ENCODE measurements around the gene ATG4A. TPM values are rescaled to one million over a fixed set of nuclear protein-coding genes. Genes with fewer than 3 reads are reported as not detected.

The ATG4A gene
- total RNA-seq, 1 donor from 2014 or later = 17.4 TPM

DNA sequence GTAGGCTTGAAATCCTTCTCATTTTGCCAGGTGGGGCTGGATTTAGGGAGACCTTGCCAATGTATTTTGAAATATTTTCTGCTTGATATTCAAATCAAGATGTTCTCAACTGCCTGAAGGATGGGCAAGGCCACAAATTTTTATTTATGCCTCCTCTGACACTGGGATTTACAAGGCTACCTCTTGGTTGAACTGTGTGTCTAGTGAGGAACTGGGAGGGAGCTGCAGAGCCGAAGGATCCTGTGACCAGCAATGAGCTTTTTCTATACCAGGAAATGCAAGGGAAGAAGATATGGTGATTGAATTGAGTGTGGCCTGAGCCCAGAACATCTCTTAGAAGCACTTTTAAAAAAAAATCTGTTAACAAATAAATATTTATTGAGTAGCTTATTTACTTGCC lies 31.8 kb upstream of the ATG4A start:
- no peak for DNase-seq
- no peak overlapping the region for H3K4me3 ChIP-seq
- H3K27me3 ChIP-seq (ENCODE audit: low read depth) = no peaks in the 10 kb centered on the region
- no peaks in the 10 kb centered on the region for H3K4me1 ChIP-seq
- TF ChIP-seq, protein P1, sequence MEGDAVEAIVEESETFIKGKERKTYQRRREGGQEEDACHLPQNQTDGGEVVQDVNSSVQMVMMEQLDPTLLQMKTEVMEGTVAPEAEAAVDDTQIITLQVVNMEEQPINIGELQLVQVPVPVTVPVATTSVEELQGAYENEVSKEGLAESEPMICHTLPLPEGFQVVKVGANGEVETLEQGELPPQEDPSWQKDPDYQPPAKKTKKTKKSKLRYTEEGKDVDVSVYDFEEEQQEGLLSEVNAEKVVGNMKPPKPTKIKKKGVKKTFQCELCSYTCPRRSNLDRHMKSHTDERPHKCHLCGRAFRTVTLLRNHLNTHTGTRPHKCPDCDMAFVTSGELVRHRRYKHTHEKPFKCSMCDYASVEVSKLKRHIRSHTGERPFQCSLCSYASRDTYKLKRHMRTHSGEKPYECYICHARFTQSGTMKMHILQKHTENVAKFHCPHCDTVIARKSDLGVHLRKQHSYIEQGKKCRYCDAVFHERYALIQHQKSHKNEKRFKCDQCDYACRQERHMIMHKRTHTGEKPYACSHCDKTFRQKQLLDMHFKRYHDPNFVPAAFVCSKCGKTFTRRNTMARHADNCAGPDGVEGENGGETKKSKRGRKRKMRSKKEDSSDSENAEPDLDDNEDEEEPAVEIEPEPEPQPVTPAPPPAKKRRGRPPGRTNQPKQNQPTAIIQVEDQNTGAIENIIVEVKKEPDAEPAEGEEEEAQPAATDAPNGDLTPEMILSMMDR (IDR thresholded peaks at IDR 0.05; ENCODE audit: borderline replicate concordance) = no peak
- H3K9me3 ChIP-seq (replicated peaks) = no peaks in the 10 kb centered on the region
- intact Hi-C loops (cut with micrococcal nuclease) = no loop called here
- H3K36me3 ChIP-seq = no peaks in the 10 kb centered on the region
- no peak overlapping the region for H3K27ac ChIP-seq (replicated peaks)

DNA sequence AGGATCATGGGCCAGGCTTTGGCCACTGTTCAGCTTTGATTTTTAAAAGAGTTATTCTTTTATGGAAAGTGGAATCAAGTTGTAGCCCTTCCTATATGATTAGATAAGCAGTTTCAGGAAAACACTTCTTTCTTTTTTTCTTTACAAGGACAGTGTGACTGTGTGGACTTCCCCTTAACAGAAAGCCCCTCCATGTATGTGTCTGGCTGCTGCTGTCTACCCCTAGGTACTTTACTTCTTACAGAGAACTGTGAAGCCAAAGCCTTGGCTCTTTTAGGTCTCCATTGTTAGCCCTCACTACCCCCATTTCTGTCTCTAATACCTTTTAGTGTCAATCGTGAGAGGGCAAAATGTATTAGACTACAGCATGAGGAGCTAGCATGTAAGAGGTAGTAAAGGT lies 27.6 kb upstream of the ATG4A start:
- TF ChIP-seq, protein P1 (IDR thresholded peaks at IDR 0.05; ENCODE audit: borderline replicate concordance) = no peak
- no peaks in the 10 kb centered on the region for H3K9me3 ChIP-seq (replicated peaks)
- no peaks in the 10 kb centered on the region for H3K36me3 ChIP-seq
- H3K27ac ChIP-seq (replicated peaks) = no peak overlapping the region
- no peaks in the 10 kb centered on the region for H3K4me1 ChIP-seq
- intact Hi-C loops (cut with micrococcal nuclease) = no loop called here
- H3K27me3 ChIP-seq (ENCODE audit: low read depth) = no peaks in the 10 kb centered on the region
- H3K4me3 ChIP-seq = no peak overlapping the region
- DNase-seq = no peak

DNA sequence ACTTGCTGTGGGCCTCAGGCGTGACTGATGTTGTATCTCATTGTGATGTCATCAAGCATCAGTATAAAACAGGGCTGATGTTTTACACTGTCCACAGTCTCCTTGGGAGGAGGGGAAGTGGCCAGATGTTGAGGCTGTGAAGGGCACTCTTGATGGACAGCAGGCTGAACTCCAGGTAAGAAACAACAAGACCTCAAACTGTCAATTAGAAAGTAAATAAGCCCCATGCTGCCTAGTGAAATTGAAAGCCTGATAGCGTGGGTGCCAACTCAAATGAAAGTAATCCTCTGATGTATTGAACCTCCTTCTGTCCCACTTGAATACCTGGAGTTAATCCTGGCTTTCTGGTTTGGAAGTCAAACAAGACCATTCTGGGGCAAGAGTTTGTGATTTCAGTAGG lies 27.0 kb upstream of the ATG4A start:
- intact Hi-C loops (cut with micrococcal nuclease) = no loop called here
- Histone ChIP-seq H3K9me3 (replicated peaks) (no peaks in the 10 kb centered on the region), H3K27me3 (ENCODE audit: low read depth) (no peaks in the 10 kb centered on the region), H3K36me3 (no peaks in the 10 kb centered on the region), H3K4me1 (no peaks in the 10 kb centered on the region), H3K27ac (replicated peaks) (no peak overlapping the region), H3K4me3 (no peak overlapping the region)
- DNase-seq = no peak
- TF ChIP-seq, protein P1 (IDR thresholded peaks at IDR 0.05; ENCODE audit: borderline replicate concordance) = no peak

DNA sequence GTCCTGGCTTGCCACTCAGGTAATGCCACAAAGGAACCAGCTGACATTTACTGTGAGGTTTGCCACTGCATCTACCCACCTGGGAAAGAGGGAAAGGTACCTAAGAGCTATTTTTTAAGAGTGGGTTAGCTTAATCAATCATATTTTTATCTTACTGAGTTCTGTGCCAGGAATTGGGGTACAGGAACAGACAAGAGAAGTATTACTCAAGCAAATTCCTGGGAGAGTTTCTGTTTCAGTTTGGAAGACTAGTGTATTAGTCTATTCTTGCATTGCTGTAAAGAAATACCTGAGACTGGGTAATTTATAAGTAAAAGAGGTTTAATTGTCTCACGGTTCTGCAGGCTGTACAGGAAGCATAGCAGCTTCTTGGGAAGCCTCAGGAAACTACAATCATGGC lies 23.5 kb upstream of the ATG4A start:
- no peaks in the 10 kb centered on the region for H3K4me1 ChIP-seq
- DNase-seq = no peak
- no peak overlapping the region for H3K27ac ChIP-seq (replicated peaks)
- no peaks in the 10 kb centered on the region for H3K27me3 ChIP-seq (ENCODE audit: low read depth)
- TF ChIP-seq, protein P1 (IDR thresholded peaks at IDR 0.05; ENCODE audit: borderline replicate concordance) = no peak
- no peaks in the 10 kb centered on the region for H3K9me3 ChIP-seq (replicated peaks)
- intact Hi-C loops (cut with micrococcal nuclease) = no loop called here
- H3K36me3 ChIP-seq = no peaks in the 10 kb centered on the region
- no peak overlapping the region for H3K4me3 ChIP-seq

DNA sequence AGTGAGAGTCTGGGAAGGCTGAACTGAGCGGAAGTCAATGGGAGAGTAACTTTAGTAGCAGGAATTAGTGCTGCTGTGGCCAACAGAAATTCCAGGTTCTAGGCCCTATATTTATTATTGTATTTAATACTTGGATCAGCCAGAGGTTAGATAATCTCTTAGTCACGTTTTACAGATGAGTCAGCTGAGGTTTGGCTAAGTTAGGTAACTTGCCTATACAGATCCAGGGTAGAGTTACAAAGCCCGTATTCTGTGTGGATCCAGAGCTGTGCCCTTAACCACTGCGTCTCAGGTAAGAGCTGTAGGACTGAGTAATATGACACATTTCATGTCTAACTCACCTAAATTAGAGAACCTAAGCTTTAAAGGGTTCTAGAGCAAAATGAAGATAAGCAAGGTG lies 20.7 kb upstream of the ATG4A start:
- Histone ChIP-seq H3K4me3 (no peak overlapping the region), H3K4me1 (no peaks in the 10 kb centered on the region), H3K27ac (replicated peaks) (no peak overlapping the region), H3K9me3 (replicated peaks) (no peaks in the 10 kb centered on the region), H3K27me3 (ENCODE audit: low read depth) (no peaks in the 10 kb centered on the region), H3K36me3 (no peaks in the 10 kb centered on the region)
- intact Hi-C loops (cut with micrococcal nuclease) = no loop called here
- TF ChIP-seq, protein P1 (IDR thresholded peaks at IDR 0.05; ENCODE audit: borderline replicate concordance) = no peak
- no peak for DNase-seq

DNA sequence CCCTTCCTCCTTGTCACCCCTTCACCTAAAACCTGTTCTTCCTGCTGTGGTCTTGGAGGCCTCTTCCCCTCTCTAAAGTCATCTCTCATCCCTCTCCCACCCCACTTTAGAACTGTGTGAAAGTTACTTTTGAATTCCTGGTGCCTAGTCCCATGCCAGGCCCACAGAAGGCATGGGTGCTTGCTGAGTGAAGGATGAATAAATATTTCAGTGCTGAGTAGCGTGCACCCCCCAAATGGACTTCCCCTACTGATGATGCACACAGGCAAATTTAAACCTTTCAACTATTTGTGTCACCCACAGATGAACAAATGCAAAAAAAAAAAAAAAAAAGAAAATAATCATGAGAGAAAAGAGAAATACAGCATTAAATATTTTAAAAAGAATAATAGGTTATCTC lies 20.0 kb upstream of the ATG4A start:
- Histone ChIP-seq H3K27ac (replicated peaks) (no peak overlapping the region), H3K4me3 (no peak overlapping the region), H3K4me1 (no peaks in the 10 kb centered on the region), H3K9me3 (replicated peaks) (no peaks in the 10 kb centered on the region), H3K27me3 (ENCODE audit: low read depth) (no peaks in the 10 kb centered on the region), H3K36me3 (no peaks in the 10 kb centered on the region)
- TF ChIP-seq, protein P1 (IDR thresholded peaks at IDR 0.05; ENCODE audit: borderline replicate concordance) = no peak
- no peak for DNase-seq
- intact Hi-C loops (cut with micrococcal nuclease) = no loop called here
